ENCODE measurements around the gene LCA5.

- TF ChIP-seq, protein P1, sequence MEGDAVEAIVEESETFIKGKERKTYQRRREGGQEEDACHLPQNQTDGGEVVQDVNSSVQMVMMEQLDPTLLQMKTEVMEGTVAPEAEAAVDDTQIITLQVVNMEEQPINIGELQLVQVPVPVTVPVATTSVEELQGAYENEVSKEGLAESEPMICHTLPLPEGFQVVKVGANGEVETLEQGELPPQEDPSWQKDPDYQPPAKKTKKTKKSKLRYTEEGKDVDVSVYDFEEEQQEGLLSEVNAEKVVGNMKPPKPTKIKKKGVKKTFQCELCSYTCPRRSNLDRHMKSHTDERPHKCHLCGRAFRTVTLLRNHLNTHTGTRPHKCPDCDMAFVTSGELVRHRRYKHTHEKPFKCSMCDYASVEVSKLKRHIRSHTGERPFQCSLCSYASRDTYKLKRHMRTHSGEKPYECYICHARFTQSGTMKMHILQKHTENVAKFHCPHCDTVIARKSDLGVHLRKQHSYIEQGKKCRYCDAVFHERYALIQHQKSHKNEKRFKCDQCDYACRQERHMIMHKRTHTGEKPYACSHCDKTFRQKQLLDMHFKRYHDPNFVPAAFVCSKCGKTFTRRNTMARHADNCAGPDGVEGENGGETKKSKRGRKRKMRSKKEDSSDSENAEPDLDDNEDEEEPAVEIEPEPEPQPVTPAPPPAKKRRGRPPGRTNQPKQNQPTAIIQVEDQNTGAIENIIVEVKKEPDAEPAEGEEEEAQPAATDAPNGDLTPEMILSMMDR (IDR thresholded peaks at IDR 0.05; ENCODE audit: low read depth, low read length): no peak
- TF ChIP-seq EZH2phosphoT487 (IDR thresholded peaks at IDR 0.05; ENCODE audit: low read depth): no peak
Observed at GRCh38 chr6:79441192-79441591, 96.0 kb downstream of the LCA5 start.
